ENCODE data around the gene AFF3. TPM values are rescaled to one million over a fixed set of nuclear protein-coding genes. Genes with fewer than 3 reads are reported as not detected.
A peak's percentile ranks its signal among the peaks of the same experiment; 100 is the strongest.

AFF3 gene
- total and polyA plus RNA-seq, 8 donors = 16.4 to 42.0 (median 21.4) TPM

GRCh38 chr2:99824758-99825157 lies 317.6 kb downstream of the AFF3 start:
- no peaks in the 10 kb centered on the region for H3K27me3 ChIP-seq

GRCh38 chr2:99822474-99823207 lies 319.7 kb downstream of the AFF3 start:
- ATAC-seq = no peak
- Histone ChIP-seq H3K36me3 (no peaks in the 10 kb centered on the region), H3K4me3 (no peak overlapping the region), H3K27ac (no peak overlapping the region), H3K27me3 (no peaks in the 10 kb centered on the region), H3K4me1 (peaks cover 0 to 10% of the 10 kb centered on the region in 2 donors), H3K9me3 (no peaks in the 10 kb centered on the region)
- no peak for DNase-seq
- TF ChIP-seq CTCF (IDR thresholded peaks at IDR 0.05) = no peak
- intact Hi-C loops (cut with DNase I) = no loop called here

More at GRCh38 chr2:99824758-99825157, 317.6 kb downstream of the AFF3 start:
- Histone ChIP-seq H3K36me3 (no peaks in the 10 kb centered on the region), H3K27ac (no peak overlapping the region), H3K4me1 (peaks cover 0 to 10% of the 10 kb centered on the region in 2 donors), H3K4me3 (no peak overlapping the region), H3K9me3 (no peaks in the 10 kb centered on the region)
- intact Hi-C loops (cut with DNase I) = no loop called here
- DNase-seq (peak in 1 of 4 donors; percentile 36), ATAC-seq (no peak)
- TF ChIP-seq CTCF (IDR thresholded peaks at IDR 0.05) = no peak

GRCh38 chr2:99821984-99822383 lies 320.4 kb downstream of the AFF3 start:
- Histone ChIP-seq H3K9me3 (no peaks in the 10 kb centered on the region), H3K4me3 (no peak overlapping the region), H3K27ac (no peak overlapping the region), H3K4me1 (peaks cover 0 to 5% of the 10 kb centered on the region in 2 donors), H3K36me3 (no peaks in the 10 kb centered on the region), H3K27me3 (no peaks in the 10 kb centered on the region)
- intact Hi-C loops (cut with DNase I) = no loop called here
- TF ChIP-seq CTCF (IDR thresholded peaks at IDR 0.05) = no peak
- DNase-seq (no peak), ATAC-seq (no peak)

- no peaks in the 10 kb centered on the region for H3K27me3 ChIP-seq
- intact Hi-C loops (cut with DNase I) = no loop called here
- no peak overlapping the region for H3K27ac ChIP-seq
- H3K4me3 ChIP-seq = no peak overlapping the region
- ATAC-seq (no peak), DNase-seq (no peak)
- H3K4me1 ChIP-seq = peaks cover 0 to under 1% of the 10 kb centered on the region in 2 donors
- TF ChIP-seq CTCF (IDR thresholded peaks at IDR 0.05) = no peak
- H3K9me3 ChIP-seq = no peaks in the 10 kb centered on the region
- no peaks in the 10 kb centered on the region for H3K36me3 ChIP-seq
Measured at GRCh38 chr2:99821572-99821971, 320.8 kb downstream of the AFF3 start.

- intact Hi-C loops (cut with DNase I) = no loop called here
- Histone ChIP-seq H3K9me3 (no peaks in the 10 kb centered on the region), H3K27me3 (no peaks in the 10 kb centered on the region), H3K4me1 (no peaks in the 10 kb centered on the region), H3K27ac (no peak overlapping the region), H3K4me3 (no peak overlapping the region), H3K36me3 (no peaks in the 10 kb centered on the region)
- no peak for ATAC-seq
- no peak for DNase-seq
- TF ChIP-seq CTCF (IDR thresholded peaks at IDR 0.05) = no peak
Measured at GRCh38 chr2:99821039-99821438, 321.4 kb downstream of the AFF3 start.

All from left lung (tissue), 10 donors.